Caki2 (cell line): ENCODE results near the gene HRH1. TPM values are rescaled to one million over a fixed set of nuclear protein-coding genes. Genes with fewer than 3 reads are reported as not detected.

Experiments
- DNase-seq: peaks from one replicate; pipeline ENCODE4 v3.0.0-alpha.2; 2015; ENCODE audit warnings: low read depth
- in situ Hi-C: cut with HindIII; loops from 2 replicates; pipeline ENCODE4 v1.10.0; 2016; ENCODE audit warnings: low sequenced_read_pairs, low pct_unique_long_range_greater_than_20kb, mixed read lengths
- total RNA-seq: library from RNA; depleted of rRNA; stranded (reverse); fragments of >200 nt; shearing (Covaris generic); gene quantifications from 2 replicates; pipeline ENCODE4 v1.2.3, GENCODE V29; 2014; ENCODE audit warnings: low replicate concordance

HRH1 gene
- total RNA-seq, 1 experiment from 2014 or later = 9.4 TPM

DNA sequence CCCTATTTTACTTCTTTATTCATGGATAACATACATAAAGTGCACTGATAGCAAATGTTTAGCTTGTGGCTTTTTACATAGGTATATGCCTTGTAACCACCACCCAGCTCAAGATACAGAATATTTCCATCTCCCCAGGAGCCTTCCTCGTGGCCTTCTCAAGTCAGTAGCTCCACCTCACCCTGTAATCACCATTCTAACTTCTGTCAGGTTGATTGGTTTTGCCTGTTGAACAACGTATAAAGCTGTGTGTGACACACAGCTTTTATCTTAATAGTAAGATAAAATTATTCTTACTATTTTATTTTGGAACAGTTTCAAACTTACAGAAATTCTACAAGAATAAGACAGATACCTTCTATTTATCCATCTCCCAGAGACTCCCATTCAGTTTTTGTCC is 131.2 kb downstream of the HRH1 start:
- in situ Hi-C loops = no loop called here
- DNase-seq = no peak

DNA sequence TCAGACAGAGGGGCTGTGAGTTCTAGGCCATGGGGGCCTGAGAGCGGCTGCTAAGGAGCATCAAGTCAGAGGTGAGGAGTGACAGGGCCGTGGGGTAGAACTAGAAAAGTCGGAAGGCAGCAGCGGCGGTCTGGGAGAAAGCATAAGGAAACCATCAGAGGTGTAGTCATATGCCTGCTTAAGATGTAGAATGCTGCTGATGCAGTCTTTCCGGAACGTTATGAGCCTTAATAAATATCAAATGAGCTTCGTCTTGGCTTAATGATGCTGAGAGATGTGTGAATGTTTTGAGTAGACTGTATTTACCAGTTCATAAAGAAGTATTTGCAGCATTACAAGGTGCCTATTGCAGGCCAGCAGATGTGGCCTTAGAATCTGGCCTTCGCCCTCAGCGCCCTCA is 133.1 kb downstream of the HRH1 start:
- in situ Hi-C loops = no loop called here
- no peak for DNase-seq

DNA sequence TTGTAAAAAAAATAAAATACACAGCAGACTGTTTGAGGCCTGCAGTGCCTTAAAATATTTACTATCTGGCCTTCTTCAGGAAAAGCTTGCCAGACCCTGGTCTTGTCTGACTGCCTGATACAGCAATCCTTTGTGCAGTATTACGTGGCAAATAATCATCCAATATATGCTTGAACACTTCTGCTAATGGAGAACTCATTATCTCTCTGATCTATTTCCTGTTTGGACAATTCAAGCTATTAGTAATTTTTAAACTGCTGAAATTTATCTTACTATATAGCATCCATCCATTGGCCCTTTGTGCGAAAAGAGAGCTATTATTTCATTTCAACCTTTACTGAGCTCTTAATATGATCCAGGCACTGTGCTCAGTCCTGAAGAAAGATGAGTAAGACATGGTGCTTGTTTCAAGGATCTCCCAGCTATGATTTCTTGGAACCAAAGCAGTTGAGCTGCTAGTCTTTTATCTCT is 133.8 kb downstream of the HRH1 start:
- DNase-seq = peak; percentile 5
- in situ Hi-C loops = no loop called here

DNA sequence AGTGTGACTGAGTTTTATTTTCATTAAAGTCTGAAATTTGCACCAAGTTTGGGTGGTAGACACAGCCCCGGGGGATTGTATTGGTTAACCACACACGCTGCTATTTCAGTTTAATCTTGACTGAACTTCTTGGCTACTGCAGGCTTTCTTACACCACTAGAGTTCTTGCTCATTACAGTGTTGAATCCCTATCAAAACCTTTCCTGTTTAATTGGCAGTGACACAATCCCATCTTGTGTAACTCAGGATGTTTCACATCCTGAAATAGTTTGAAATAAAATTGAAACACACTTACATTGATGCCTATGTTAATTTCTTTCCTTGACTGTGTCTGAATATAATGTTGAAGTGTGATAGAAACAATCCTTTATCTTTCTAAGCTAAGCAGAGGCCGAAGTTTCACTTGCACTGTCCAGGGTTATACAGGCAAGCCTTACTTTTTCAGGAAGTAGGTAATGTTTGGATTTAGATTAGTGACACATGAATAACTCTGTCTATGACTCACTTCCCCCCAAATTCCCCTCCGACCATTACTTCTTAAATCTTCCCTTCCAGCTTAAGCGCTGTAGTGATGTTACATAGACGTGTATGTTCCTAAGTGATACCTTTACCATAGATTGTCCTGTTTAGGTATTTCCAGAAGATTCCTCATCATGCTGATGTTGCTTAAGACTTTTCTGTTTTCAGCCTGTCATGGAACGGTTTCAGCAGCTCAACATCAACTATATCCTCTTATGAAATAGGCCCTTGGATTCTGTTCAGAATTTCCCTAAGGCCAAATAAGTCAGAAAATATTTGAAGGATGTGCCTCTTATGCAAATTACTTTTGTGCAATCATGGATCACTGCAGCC is 134.7 kb downstream of the HRH1 start:
- peak; percentile 88 for DNase-seq
- in situ Hi-C loops = no loop called here

DNA sequence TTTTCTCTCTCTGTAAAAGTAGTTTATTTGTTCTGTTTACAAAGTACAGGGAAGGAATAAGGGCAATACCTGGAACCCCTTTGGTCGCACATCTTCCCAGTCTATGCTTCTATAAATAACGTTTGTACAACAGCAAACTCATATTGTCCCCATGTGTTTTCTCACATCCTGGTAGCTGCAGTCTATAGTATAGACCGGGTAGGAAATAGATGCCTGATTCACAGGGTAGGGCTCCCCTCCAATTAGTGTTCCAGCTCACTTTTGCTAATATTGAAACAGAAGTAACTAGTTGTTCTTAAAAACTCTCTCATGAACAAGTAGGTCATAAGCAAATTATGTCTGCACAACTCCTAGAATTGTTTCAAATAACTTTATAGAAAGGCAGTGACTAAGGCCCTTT is 135.6 kb downstream of the HRH1 start:
- no peak for DNase-seq
- in situ Hi-C loops = no loop called here

DNA sequence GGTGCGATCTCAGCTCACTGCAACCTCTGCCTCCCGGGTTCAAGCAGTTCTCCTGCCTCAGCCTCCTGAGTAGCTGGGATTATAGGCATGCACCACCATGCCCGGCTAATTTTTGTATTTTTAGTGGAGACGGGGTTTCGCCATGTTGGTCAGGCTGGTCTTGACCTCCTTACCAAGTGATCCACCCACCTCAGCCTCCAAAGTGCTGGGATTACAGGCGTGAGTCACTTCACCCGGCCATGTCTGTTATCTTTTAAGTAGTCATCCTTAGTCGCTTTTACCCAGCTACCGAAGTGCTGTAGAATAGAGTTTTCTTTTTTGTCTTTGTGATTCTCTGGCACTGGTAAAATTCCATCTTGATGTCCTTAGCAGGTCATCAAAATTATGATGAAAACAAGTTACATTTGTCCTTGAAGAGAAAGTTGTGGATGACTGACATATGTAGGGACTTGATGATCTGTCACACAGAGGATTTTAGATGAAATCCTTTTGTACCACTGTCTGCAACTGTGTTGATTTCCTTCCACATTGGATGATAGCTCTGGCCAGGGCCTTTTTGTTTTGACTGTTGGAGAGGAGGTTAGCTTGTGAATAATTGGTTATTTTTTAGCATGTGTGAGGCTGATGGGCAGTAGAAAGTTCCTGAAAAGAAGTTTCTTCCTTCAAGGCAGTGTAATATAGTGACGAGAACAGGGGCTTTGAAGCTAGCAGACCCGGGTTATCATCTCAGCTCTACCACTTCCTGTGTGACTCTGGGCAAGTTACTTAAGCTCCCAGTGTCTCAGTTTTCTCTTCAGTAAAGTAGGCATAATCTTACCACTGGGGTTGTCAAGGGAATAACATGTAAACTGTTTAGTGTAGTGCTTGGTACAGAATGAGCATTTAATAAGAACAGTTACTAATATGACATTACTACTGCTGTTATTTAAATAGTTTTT is 136.7 kb downstream of the HRH1 start:
- in situ Hi-C loops = no loop called here
- peak; percentile 54 for DNase-seq

DNA sequence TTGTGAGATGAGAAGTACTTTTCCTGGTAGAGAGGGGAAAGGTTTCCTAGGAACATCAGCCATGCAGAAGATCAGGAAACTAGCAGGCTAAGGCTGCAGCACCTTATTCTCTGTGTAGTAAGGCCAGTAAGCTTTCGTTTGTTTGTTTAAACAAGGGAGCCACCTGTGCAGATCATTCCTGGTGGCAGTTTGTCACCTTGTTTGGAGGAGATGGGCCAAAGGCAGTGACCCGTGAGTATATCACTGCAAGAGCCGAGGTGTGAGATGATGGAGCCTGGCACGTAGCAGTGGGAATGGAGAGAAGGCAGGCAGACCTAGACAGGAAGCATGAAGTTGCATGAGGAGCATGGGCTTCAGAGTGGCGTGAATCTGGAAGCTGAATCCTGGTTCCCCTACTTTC is 137.5 kb downstream of the HRH1 start:
- DNase-seq = peak; percentile 84

DNA sequence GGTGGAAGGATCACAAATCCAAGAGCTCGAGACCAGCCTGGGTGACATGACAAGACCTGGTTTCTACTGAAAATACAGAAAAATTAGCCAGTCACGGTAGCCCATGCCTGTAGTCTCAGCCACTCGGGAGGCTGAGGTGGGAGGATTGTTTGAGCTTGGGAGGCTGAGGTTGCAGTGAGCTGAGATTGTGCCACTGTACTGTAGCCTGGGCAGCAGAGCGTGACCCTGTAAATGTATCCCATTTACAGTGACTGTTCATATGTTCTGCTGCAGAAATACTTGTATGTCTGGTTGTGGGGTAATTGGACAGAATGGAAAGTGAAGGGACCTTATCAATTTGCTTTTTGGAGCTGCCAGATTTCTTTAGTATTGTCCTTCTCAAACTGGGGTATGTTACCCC is 142.8 kb downstream of the HRH1 start:
- no peak for DNase-seq
- in situ Hi-C loops = no loop called here

More for the DNA sequence above, 137.5 kb downstream of the HRH1 start:
- in situ Hi-C loops = no loop called here

DNA sequence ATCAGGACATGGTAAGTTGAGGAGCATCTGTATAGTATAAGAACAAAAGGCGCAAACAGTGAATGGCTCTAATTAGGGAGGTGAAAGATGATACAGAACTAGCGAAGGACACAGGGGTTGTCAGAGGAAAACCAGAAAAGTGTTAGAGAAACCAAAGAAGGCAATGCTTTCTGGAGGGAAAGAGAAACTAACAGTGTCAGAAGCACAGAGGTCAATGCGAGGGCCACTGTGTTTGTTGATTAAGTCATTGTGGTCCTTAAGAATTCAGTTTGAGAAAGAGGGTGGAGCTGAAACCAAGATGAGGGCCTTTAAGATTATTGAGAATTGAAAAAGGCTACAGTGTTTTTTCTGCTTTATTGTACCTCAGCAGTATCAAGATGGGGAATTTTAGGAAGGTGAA is 146.7 kb downstream of the HRH1 start:
- no peak for DNase-seq
- in situ Hi-C loops = no loop called here

DNA sequence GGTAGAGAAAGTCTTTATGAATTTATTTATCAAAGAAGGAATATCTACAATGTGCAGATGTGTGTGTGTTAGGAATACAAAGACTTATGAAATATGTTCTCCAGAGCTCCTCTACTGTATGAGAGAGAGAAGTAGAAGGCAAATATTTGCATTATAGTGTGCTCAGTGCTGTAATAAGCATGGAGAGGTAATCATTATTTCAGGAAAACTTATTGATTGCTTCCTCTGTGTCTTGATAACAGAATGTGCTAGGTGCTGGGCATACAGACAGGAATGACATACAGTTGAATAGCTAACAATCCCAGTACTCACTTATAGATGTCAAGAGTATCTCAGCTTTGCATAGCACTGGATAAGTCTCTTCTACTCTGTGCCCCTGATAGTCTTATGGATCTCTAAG is 148.2 kb downstream of the HRH1 start:
- DNase-seq = no peak
- in situ Hi-C loops = no loop called here

DNA sequence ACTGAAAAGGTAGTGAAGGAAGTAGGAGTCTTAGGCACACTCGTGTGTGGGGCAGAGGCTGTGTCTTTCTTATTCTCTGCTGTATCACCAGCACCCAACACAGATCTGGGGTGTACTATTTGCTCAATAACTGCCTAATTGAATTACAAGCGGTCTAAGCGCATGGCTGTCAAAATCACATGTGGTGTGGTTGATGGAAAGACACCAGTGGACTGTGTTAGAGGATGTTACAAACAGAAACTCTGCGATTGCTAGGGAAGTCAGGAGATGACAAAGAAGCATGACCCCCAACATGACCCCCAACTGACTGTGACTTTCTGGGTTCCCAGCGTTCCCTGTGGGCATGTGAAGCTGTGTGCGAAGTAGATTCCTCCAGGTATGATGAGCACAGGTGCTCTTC is 149.9 kb downstream of the HRH1 start:
- in situ Hi-C loops = no loop called here
- DNase-seq = no peak

DNA sequence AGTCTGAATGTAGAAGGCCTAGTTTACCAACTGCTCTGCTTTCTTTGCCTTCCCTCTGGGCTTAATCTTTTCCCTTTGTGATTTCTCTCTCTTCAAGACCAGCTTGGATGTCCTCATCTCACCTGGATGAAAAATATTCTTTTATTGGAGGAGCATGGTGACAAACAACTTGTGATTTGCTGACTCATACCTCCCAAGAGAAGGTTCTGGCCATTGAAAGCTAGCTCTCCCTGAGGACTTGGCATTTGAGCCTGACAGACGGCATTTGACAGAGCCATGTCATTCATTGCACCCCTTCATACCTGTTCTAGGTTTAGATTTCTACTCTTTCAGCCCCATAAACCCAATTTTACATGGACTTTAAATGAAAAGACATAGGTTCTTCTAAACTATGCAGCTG is 151.2 kb downstream of the HRH1 start:
- peak; percentile 8 for DNase-seq
- in situ Hi-C loops = no loop called here

DNA sequence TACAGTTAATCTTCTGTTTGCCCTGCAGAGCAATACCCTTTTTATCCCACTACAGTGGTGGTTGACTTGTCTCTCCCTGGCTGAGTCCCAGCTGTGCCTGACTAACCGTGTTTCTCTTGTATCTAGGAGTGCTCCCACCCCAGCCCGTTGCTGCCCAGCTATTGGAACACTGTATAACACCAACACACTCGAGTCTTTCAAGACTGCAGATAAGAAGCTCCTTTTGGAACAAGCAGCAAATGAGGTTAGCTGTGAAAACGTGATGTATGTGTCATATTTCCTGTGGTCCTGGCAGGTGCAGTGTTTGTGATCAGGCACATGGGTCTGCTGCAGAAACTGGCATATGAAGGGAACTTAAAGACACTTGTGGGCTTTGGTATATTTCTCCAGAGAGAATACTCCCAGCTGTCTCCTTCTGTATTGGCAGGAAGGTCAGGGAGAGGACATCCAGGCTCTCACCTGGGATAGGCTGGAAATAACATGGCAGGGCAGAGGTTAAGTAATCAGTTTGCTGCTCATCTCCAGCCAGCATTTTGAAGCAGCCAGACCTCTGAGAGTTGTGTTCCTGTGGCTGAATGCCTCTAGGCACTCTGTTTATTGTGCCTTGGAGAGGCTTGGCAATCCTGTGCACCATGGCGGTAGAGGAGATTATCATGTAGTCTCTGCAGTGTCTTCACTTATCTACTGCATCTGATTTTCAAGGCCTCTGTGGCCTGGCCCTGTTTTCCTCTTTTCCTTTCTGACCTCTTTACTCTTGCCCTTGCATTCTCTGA is 152.7 kb downstream of the HRH1 start:
- DNase-seq = no peak
- in situ Hi-C loops = no loop called here

DNA sequence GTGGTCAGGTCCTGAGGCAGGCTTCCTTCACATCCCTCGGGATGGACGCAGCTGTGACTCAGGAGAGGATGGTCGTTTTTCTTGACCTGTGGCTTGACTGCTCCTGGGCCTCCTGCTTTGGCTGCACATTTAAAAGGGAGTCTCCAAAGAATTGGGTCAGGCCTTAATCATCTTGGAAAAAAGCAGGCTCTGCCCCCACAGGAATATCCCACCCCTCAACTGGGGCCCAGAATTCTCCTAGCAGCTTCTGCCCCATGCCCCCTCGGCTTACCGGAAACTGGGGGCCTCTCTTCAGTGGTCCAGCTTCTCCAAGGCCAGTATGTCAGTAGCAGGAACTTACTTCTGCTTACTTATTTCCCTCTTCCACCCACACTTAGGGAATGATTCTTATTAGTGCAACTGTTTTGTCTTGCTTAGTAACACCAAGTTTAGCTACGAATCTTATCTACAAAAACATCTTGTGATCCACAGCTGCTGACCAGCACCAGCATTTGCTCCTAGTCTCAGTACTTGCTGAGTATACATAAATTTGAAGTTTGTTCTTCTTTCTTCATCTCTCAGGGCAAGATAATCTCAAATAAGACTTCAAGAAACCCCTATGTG is 153.6 kb downstream of the HRH1 start:
- in situ Hi-C loops = no loop called here
- DNase-seq = no peak

DNA sequence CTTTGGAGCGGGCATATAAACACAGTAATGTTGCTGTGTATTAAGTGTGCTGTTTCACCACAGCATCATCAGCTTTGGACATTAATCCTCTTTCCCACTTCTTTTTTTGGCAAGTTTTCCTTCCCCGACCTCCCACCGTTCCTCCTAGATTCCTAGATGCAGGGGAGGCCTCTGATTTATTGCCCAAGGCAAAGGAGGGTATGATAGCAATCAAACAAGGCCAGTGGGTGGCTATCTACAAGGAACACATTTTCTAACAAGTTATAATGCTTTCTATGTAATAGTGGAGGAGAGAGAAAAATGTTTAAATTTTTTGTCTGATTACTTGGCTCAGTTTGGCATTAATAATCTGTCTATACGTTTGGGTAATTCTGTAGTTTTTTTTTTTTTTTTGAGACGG is 156.0 kb downstream of the HRH1 start:
- no peak for DNase-seq
- in situ Hi-C loops = no loop called here

DNA sequence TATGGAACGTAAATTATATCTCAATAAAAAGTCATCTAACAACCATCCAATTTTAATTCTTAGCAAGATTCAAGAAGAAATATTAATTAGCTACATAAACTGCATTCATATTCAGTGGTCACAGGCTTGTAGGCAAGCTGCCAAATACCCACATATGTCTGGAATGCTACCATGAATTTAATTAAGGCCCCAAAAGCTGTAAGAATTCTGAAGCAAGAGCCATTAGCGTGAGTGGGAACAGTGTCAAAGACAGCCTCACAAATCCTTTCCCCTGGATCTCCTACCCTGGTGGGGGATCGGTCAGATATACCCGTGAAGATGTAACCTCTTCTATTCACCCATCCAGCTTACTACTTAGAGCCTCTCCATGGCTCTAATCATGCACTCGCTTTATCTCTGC is 157.9 kb downstream of the HRH1 start:
- no peak for DNase-seq
- in situ Hi-C loops = no loop called here
